ENCODE measurements around the gene ADIPOQ.

- TF ChIP-seq CTCF (optimal IDR thresholded peaks at IDR 0.05 in 1 of 3, IDR thresholded peaks at IDR 0.05 in 1 of 3, conservative IDR thresholded peaks at IDR 0.05 in 1 of 3; ENCODE audit: extremely low read depth in 1 of 3, insufficient read depth in 2 of 3, low read length in 3 of 3) (no peak), EZH2 (IDR thresholded peaks at IDR 0.05; ENCODE audit: low read length) (no peak)
These were observed 15.2 kb downstream of the ADIPOQ start for GRCh38 chr3:186857743-186858142.
